IMR-90 (cell line): Measurements from ENCODE around the gene LHPP. TPM values are rescaled to one million over a fixed set of nuclear protein-coding genes. Genes with fewer than 3 reads are reported as not detected.

Experiments used
- ATAC-seq: fragments of 200-7000 bp; cut with Tn5 transposase; 2 replicates; pipeline ENCODE4 v1.9.1; 2020; ENCODE audit warnings: low read depth, mild to moderate bottlenecking, moderate library complexity
- BruUV-seq: library from RNA; stranded (reverse); fragments of 400-500 nt; replicated peaks from 2 replicates; lab custom pipeline; 2021; lab: Mats Ljungman, UMichigan
- CTCF ChIA-PET: fragments of 300-600 bp; formaldehyde crosslinking; extraction: SDS; loops from one replicate; lab custom pipeline; 2021; ENCODE audit warnings: antibody characterized with exemption; lab: Yijun Ruan, JAX
- POLR2A ChIA-PET: fragments of 300-600 bp; sonication (Branson Sonifier 250); formaldehyde crosslinking; loops from one replicate; lab custom pipeline; 2022; ENCODE audit warnings: antibody characterized with exemption; ENCODE audit not compliant: unreplicated experiment; lab: Charles Lee
- DNase-seq: peaks from one replicate; pipeline ENCODE4 v3.0.0; 2013
- H2AFZ ChIP-seq: replicated peaks from 2 replicates; pipeline ENCODE3; 2013; ENCODE audit warnings: low read length, mild to moderate bottlenecking; ENCODE audit not compliant: poor library complexity
- H2AK5ac ChIP-seq: 2 replicates; pipeline ENCODE4 v1.6.1; 2013; ENCODE audit warnings: low read depth, low read length, inconsistent platforms
- H2AK9ac ChIP-seq: replicated peaks from 2 replicates; pipeline ENCODE3; 2013; ENCODE audit warnings: mild to moderate bottlenecking, low read depth, low read length, moderate library complexity; ENCODE audit not compliant: poor library complexity
- H2BK120ac ChIP-seq: 2 replicates; pipeline ENCODE4 v1.6.1; 2013; ENCODE audit warnings: low read depth, low read length, inconsistent platforms
- H2BK15ac ChIP-seq: 3 replicates; pipeline ENCODE4 v1.6.1; 2013; ENCODE audit warnings: low read depth, low read length, inconsistent platforms
- H2BK20ac ChIP-seq: 2 replicates; pipeline ENCODE4 v1.6.1; 2013; ENCODE audit warnings: low read depth, mild to moderate bottlenecking, inconsistent platforms, low read length, moderate library complexity
- H2BK5ac ChIP-seq: 2 replicates; pipeline ENCODE4 v1.6.1; 2013; ENCODE audit warnings: mild to moderate bottlenecking, low read depth, low read length, inconsistent platforms; ENCODE audit not compliant: poor library complexity, severe bottlenecking
- H3K14ac ChIP-seq: replicated peaks from 2 replicates; pipeline ENCODE4 v1.6.1; 2013; ENCODE audit warnings: low read depth, low read length, inconsistent platforms
- H3K18ac ChIP-seq: 2 replicates; pipeline ENCODE4 v1.6.1; 2013; ENCODE audit warnings: low read depth, low read length, control low read depth
- H3K23ac ChIP-seq: 2 replicates; pipeline ENCODE4 v1.6.1; 2013; ENCODE audit warnings: low read depth, low read length, inconsistent platforms
- H3K27ac ChIP-seq: 2 replicates; pipeline ENCODE4 v1.5.1; 2013; ENCODE audit warnings: mild to moderate bottlenecking, control low read depth, low read length; ENCODE audit not compliant: insufficient read depth
- H3K27me3 ChIP-seq: 2 replicates; pipeline ENCODE4 v1.6.1; 2013; ENCODE audit warnings: low read length; ENCODE audit not compliant: control insufficient read depth, insufficient read depth
- H3K36me3 ChIP-seq: 2 replicates; pipeline ENCODE4 v1.6.1; 2013; ENCODE audit warnings: low read length, mixed read lengths; ENCODE audit not compliant: control insufficient read depth, insufficient read depth
- H3K4ac ChIP-seq: 2 replicates; pipeline ENCODE4 v1.6.1; 2013; ENCODE audit warnings: low read depth, low read length, inconsistent platforms
- H3K4me1 ChIP-seq: 2 replicates; pipeline ENCODE4 v1.6.1; 2013; ENCODE audit warnings: low read length, mixed read lengths; ENCODE audit not compliant: control insufficient read depth, insufficient read depth
- H3K4me2 ChIP-seq: 2 replicates; pipeline ENCODE4 v1.6.1; 2013; ENCODE audit warnings: low read depth, mild to moderate bottlenecking, control low read depth, low read length, moderate library complexity
- H3K4me3 ChIP-seq: 2 replicates; pipeline ENCODE4 v1.5.1; 2013; ENCODE audit warnings: low read depth, mild to moderate bottlenecking, control low read depth, low read length, moderate library complexity; ENCODE audit not compliant: insufficient read depth
- H3K56ac ChIP-seq: 2 replicates; pipeline ENCODE4 v1.6.1; 2013; ENCODE audit warnings: low read length, inconsistent platforms; ENCODE audit not compliant: insufficient read depth; ENCODE audit errors: extremely low read depth
- H3K79me1 ChIP-seq, 2 experiments: 2 replicates each; pipeline ENCODE4 v1.6.1; 2013; ENCODE audit warnings: low read length in 2 of 2, inconsistent platforms in 1 of 2, low read depth in 1 of 2
- H3K9ac ChIP-seq: 2 replicates; pipeline ENCODE4 v1.6.1; 2013; ENCODE audit warnings: low read depth, low read length, control low read depth
- H3K9me1 ChIP-seq: 2 replicates; pipeline ENCODE4 v1.6.1; 2013; ENCODE audit warnings: low read length, inconsistent platforms; ENCODE audit not compliant: insufficient read depth
- H3K9me3 ChIP-seq: 2 replicates; pipeline ENCODE4 v1.6.1; 2013; ENCODE audit warnings: low read length; ENCODE audit not compliant: control insufficient read depth, insufficient read depth
- H4K20me1 ChIP-seq: 2 replicates; pipeline ENCODE4 v1.6.1; 2013; ENCODE audit warnings: low read length, inconsistent platforms; ENCODE audit not compliant: insufficient read depth
- H4K5ac ChIP-seq: 2 replicates; pipeline ENCODE4 v1.6.1; 2013; ENCODE audit warnings: mild to moderate bottlenecking, low read depth, low read length, control low read depth
- H4K8ac ChIP-seq, 2 experiments: 2 replicates each; pipeline ENCODE4 v1.6.1; 2013; ENCODE audit warnings: low read depth in 2 of 2, low read length in 2 of 2, control low read depth in 1 of 2, inconsistent platforms in 1 of 2
- H4K91ac ChIP-seq: 2 replicates; pipeline ENCODE4 v1.6.1; 2013; ENCODE audit warnings: low read depth, low read length, inconsistent platforms; ENCODE audit not compliant: insufficient read depth
- BHLHE40 ChIP-seq: fragments of 150-350 bp; IDR thresholded peaks from 2 replicates; pipeline ENCODE4 v1.6.1; 2016; ENCODE audit warnings: mild to moderate bottlenecking, low read depth, low read length
- WGBS, 2 experiments: methylation state at CpG; one replicate each; pipeline versions ENCODE4 v1.1.5 to v1.1.7; 2013; ENCODE audit warnings: missing lambda C conversion rate in 2 of 2; ENCODE audit not compliant: insufficient read length in 1 of 2; ENCODE audit errors: extremely low coverage in 2 of 2; 5-methylcytosine and 5-hydroxymethylcytosine counted together
- dilution Hi-C: fragments of 300-500 bp; cut with HindIII; formaldehyde crosslinking; loops from one replicate; pipeline ENCODE4 v1.14.3; 2018; ENCODE audit warnings: low sequenced_read_pairs; ENCODE audit not compliant: unreplicated experiment
- in situ Hi-C: fragments of 300-500 bp; cut with MboI; formaldehyde crosslinking; loops from 3 replicates; pipeline ENCODE4 v1.14.3; 2019; ENCODE audit warnings: low sequenced_read_pairs, inconsistent platforms, mixed read lengths
- intact Hi-C: fragments of 100-400 bp; cut with micrococcal nuclease; formaldehyde crosslinking; loops from 2 replicates; pipeline ENCODE4 v1.10.0; 2022
- polyA plus RNA-seq, 3 experiments: library from polyadenylated mRNA; depleted of rRNA; stranded (reverse); fragments of >200 nt; gene quantifications; 2 replicates each; pipeline ENCODE4 v1.2.3, GENCODE V29; 2012; ENCODE audit warnings: low replicate concordance in 1 of 3
- total RNA-seq: library from RNA; depleted of rRNA; stranded (reverse); fragments of >200 nt; gene quantifications from 2 replicates; pipeline ENCODE4 v1.2.3, GENCODE V29; 2012

LHPP gene
- total and polyA plus RNA-seq, 2 of the 4 experiments (the other 2 are of a cell fraction), result 2.7 to 8.3 TPM

DNA sequence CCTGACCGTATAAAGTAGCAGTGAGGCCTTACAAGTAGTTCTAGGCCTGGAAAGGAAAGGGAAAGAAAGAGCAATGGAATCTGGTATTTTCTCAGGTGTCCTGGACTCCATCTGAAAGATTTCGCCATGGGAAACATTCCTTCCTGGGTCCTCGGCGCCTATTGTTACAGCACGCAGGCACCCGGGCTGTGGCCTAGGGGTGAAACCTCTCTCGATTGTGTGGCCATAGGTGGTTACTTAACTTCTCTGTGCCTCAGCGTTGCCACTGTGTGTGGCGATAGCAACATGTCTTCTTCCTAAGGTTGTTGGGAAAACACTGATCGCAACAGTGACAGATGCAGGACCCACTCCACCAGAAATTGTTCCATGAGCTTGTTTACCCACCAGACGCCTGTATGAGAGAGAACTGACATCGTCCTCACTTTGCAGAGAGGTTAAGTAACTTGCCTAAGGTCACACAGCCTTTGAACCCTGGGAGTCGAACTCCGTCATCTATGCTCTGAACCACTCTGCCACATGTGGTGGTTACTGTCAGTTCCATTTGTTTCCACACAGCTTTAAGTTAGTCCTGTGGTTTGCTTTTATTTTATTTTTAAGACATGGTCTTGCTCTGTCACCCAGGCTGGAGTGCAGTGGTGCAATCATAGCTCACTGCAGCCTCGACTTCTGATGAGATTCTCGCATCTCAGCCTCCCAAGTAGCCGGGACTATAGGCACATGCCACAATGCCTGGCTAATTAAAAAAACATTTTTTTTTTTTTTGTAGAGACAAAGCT is 73.4 kb downstream of the LHPP start:
- H3K56ac ChIP-seq, result no peak overlapping the region
- WGBS, 2 experiments, result 83% methylated on average over 1 of the region's 17 CpGs; no CpG with 5 or more reads in 1 of the 2 experiments
- H2AK5ac ChIP-seq, result no peak overlapping the region
- no peak overlapping the region for H2BK20ac ChIP-seq
- no peak overlapping the region for H3K18ac ChIP-seq
- ChIA-PET CTCF (interaction anchor here (0.7 to 2.0 kb wide), 2 partner anchors 201 to 207 kb away, joined by 3 to 8 read pairs; no protein-coding TSS in a partner anchor), POLR2A (no interaction called here)
- no peak overlapping the region for H2AK9ac ChIP-seq
- no peak overlapping the region for H4K5ac ChIP-seq
- H2BK5ac ChIP-seq, result no peak overlapping the region
- no peak overlapping the region for H3K4me3 ChIP-seq
- H3K4me2 ChIP-seq, result no peak overlapping the region
- no peaks in the 10 kb centered on the region for H4K20me1 ChIP-seq
- H3K4me1 ChIP-seq, result no peaks in the 10 kb centered on the region
- H4K91ac ChIP-seq, result no peak overlapping the region
- no peak overlapping the region for H3K14ac ChIP-seq
- H2BK15ac ChIP-seq, result no peak overlapping the region
- intact Hi-C loops, result loop anchor here (5.0 to 10.0 kb wide), 2 partner anchors 257 to 450 kb away; partner anchors contain the start of gene EEF1AKMT2
- TF ChIP-seq BHLHE40, result no peak
- H2AFZ ChIP-seq, result no peak overlapping the region
- H3K23ac ChIP-seq, result no peak overlapping the region
- no peak overlapping the region for H3K4ac ChIP-seq
- BruUV-seq, result no TSS peak
- no peak for ATAC-seq
- dilution Hi-C loops, result no loop called here
- H3K9me3 ChIP-seq, result no peaks in the 10 kb centered on the region
- no peak for DNase-seq
- no peaks in the 10 kb centered on the region for H3K36me3 ChIP-seq
- H3K27ac ChIP-seq, result no peak overlapping the region
- in situ Hi-C loops, result loop anchor here (5.0 to 25.0 kb wide), 2 partner anchors 207 to 452 kb away; partner anchors contain the start of gene FAM53B
- H3K9me1 ChIP-seq, result no peaks in the 10 kb centered on the region
- H4K8ac ChIP-seq, result no peak overlapping the region
- no peaks in the 10 kb centered on the region for H3K79me1 ChIP-seq
- H3K9ac ChIP-seq, result no peak overlapping the region
- no peaks in the 10 kb centered on the region; the same call in 1 of the 2 replicates for H3K27me3 ChIP-seq
- no peak overlapping the region for H2BK120ac ChIP-seq
